Fibroblast of lung (primary cell): ENCODE data around the gene NKD1.

Source experiments
- CTCF ChIP-seq, 2 donors: IDR thresholded peaks in 1 of 2; conservative IDR thresholded peaks in 1 of 2; 1 replicate in 1 of 2; 2 replicates in 1 of 2; pipeline ENCODE4 v1.5.1; 2011 to 2012; ENCODE audit warnings: low read length in 2 of 2, control low read depth in 1 of 2, inconsistent platforms in 1 of 2, low read depth in 1 of 2, mild to moderate bottlenecking in 1 of 2
- EZH2 ChIP-seq: IDR thresholded peaks from 2 replicates; pipeline ENCODE4 v1.5.1; 2012; ENCODE audit warnings: low read length, control low read depth, mild to moderate bottlenecking; ENCODE audit errors: missing control alignments

- TF ChIP-seq CTCF (conservative IDR thresholded peaks at IDR 0.05 in 1 of 2, IDR thresholded peaks at IDR 0.05 in 1 of 2; ENCODE audit: low read depth in 1 of 2, low read length in 2 of 2) (no peak), EZH2 (no peak)
Measured at GRCh38 chr16:50655558-50656055, 107.4 kb downstream of the NKD1 start.
